GM23338 (cell line): ENCODE results near the gene SPATA25. TPM values are rescaled to one million over a fixed set of nuclear protein-coding genes. Genes with fewer than 3 reads are reported as not detected.

ENCODE experiments used
- ATAC-seq: fragments of 200-7000 bp; cut with Tn5 transposase; 3 replicates; pipeline ENCODE4 v1.9.1; 2020
- DNase-seq: peaks from one replicate; pipeline ENCODE4 v3.0.0-alpha.2; 2015; ENCODE audit warnings: low spot score
- H2AFZ ChIP-seq: fragments of 200-600 bp; sonication (generic); 2 replicates; pipeline ENCODE4 v1.8.0; 2016; ENCODE audit warnings: antibody characterized with exemption, mild to moderate bottlenecking, moderate library complexity
- H3F3A ChIP-seq: fragments of 200-600 bp; sonication (generic); replicated peaks from 2 replicates; pipeline ENCODE4 v1.8.0; 2017; ENCODE audit warnings: antibody characterized with exemption, mixed run types, low read depth
- H3K27ac ChIP-seq: fragments of 200-600 bp; sonication (generic); 2 replicates; pipeline ENCODE4 v1.6.1; 2016; ENCODE audit warnings: low read depth
- H3K27me3 ChIP-seq: fragments of 200-600 bp; sonication (generic); 2 replicates; pipeline ENCODE4 v1.8.0; 2016; ENCODE audit warnings: mild to moderate bottlenecking, mixed run types, moderate library complexity; ENCODE audit not compliant: insufficient read depth
- H3K36me3 ChIP-seq: fragments of 200-600 bp; sonication (generic); 2 replicates; pipeline ENCODE4 v1.8.0; 2016; ENCODE audit warnings: mild to moderate bottlenecking; ENCODE audit not compliant: insufficient read depth
- H3K4me1 ChIP-seq: fragments of 200-600 bp; sonication (generic); 2 replicates; pipeline ENCODE4 v1.8.0; 2016; ENCODE audit warnings: mild to moderate bottlenecking, moderate library complexity; ENCODE audit not compliant: insufficient read depth
- H3K4me2 ChIP-seq: fragments of 200-600 bp; sonication (generic); 2 replicates; pipeline ENCODE4 v1.7.1; 2017; ENCODE audit warnings: mixed run types
- H3K4me3 ChIP-seq: fragments of 200-600 bp; sonication (generic); 2 replicates; pipeline ENCODE4 v1.6.1; 2016; ENCODE audit warnings: mixed run types
- H3K79me2 ChIP-seq: fragments of 200-600 bp; sonication (generic); replicated peaks from 2 replicates; pipeline ENCODE4 v1.8.0; 2017; ENCODE audit warnings: mild to moderate bottlenecking; ENCODE audit not compliant: insufficient read depth
- H3K9me2 ChIP-seq: fragments of 200-600 bp; sonication (generic); 2 replicates; pipeline ENCODE4 v1.8.0; 2017; ENCODE audit not compliant: insufficient read depth
- H4K20me1 ChIP-seq: fragments of 200-600 bp; sonication (generic); replicated peaks from 2 replicates; pipeline ENCODE4 v1.8.0; 2017; ENCODE audit warnings: mild to moderate bottlenecking; ENCODE audit not compliant: insufficient read depth
- H3K27ac Mint-ChIP-seq: 2 replicates; pipeline ENCODE4 v1.8.0; 2020; ENCODE audit warnings: inconsistent platforms, mild to moderate bottlenecking, moderate library complexity, mixed read lengths
- H3K27me3 Mint-ChIP-seq: 3 replicates; pipeline ENCODE4 v1.8.0; 2022; ENCODE audit warnings: low read depth, mild to moderate bottlenecking, moderate library complexity, mixed read lengths, inconsistent platforms; ENCODE audit not compliant: insufficient read depth, poor library complexity
- H3K36me3 Mint-ChIP-seq: 3 replicates; pipeline ENCODE4 v1.8.0; 2021; ENCODE audit warnings: low read depth, mild to moderate bottlenecking, inconsistent platforms, moderate library complexity, mixed read lengths
- H3K4me1 Mint-ChIP-seq: 3 replicates; pipeline ENCODE4 v1.8.0; 2020; ENCODE audit warnings: mild to moderate bottlenecking, inconsistent platforms, mixed read lengths
- H3K4me3 Mint-ChIP-seq: 3 replicates; pipeline ENCODE4 v1.8.0; 2021; ENCODE audit warnings: moderate library complexity, mild to moderate bottlenecking, inconsistent platforms, mixed read lengths
- H3K9me3 Mint-ChIP-seq: 3 replicates; pipeline ENCODE4 v1.8.0; 2020; ENCODE audit warnings: moderate library complexity, mild to moderate bottlenecking, inconsistent platforms, mixed read lengths
- CREB1 ChIP-seq: fragments of 250-450 bp; sonication (Bioruptor Pico); IDR thresholded peaks from 2 replicates; pipeline ENCODE4 v1.5.0; 2020; ENCODE audit warnings: low read depth, mild to moderate bottlenecking, moderate library complexity
- EZH2 ChIP-seq: fragments of 200-600 bp; sonication (generic); IDR thresholded peaks from one replicate; pipeline ENCODE4 v1.8.0; 2017; ENCODE audit warnings: antibody characterized with exemption, mild to moderate bottlenecking, low read depth; ENCODE audit not compliant: unreplicated experiment
- EZH2phosphoT487 ChIP-seq: fragments of 200-600 bp; sonication (generic); IDR thresholded peaks from one replicate; pipeline ENCODE4 v1.8.1; 2018; ENCODE audit warnings: antibody characterized with exemption; ENCODE audit not compliant: unreplicated experiment
- JUNB ChIP-seq: IDR thresholded peaks from one replicate; pipeline ENCODE4 v1.6.1; 2016; ENCODE audit warnings: antibody characterized with exemption; ENCODE audit not compliant: unreplicated experiment
- POLR2AphosphoS5 ChIP-seq: IDR thresholded peaks from 2 replicates; pipeline ENCODE4 v1.6.1; 2016; ENCODE audit warnings: antibody characterized with exemption, low read depth
- REST ChIP-seq: IDR thresholded peaks from one replicate; pipeline ENCODE4 v1.6.1; 2018; ENCODE audit warnings: antibody characterized with exemption; ENCODE audit not compliant: unreplicated experiment
- STAT1 ChIP-seq: IDR thresholded peaks from one replicate; pipeline ENCODE4 v1.6.1; 2016; ENCODE audit warnings: antibody characterized with exemption; ENCODE audit not compliant: unreplicated experiment
- ZNF114 ChIP-seq: fragments of 250-450 bp; sonication (Bioruptor Pico); IDR thresholded peaks from 2 replicates; pipeline ENCODE4 v1.5.0; 2020; ENCODE audit warnings: mild to moderate bottlenecking, moderate library complexity
- ZNF462 ChIP-seq: fragments of 250-450 bp; sonication (Bioruptor Pico); IDR thresholded peaks from 2 replicates; pipeline ENCODE4 v1.5.0; 2020; ENCODE audit warnings: mild to moderate bottlenecking, moderate library complexity
- polyA plus RNA-seq: library from polyadenylated mRNA; unstranded; fragments of >200 nt; fragmentation: Nextera tagmentation; extraction: Ambion mirVana; gene quantifications from 2 replicates; pipeline ENCODE4 v1.2.1, GENCODE V29; 2016
- total RNA-seq: library from RNA; depleted of rRNA; stranded (reverse); fragments of >200 nt; shearing (Covaris generic); gene quantifications from 2 replicates; pipeline ENCODE4 v1.2.3, GENCODE V29; 2014
- TF ChIP-seq, protein P1 (sequence below), 2 experiments: fragments of 200-600 bp in 1 of 2; sonication (generic) in 1 of 2; conservative IDR thresholded peaks; 2 replicates each; pipeline versions ENCODE4 v1.5.1 to v1.6.1; 2016 to 2017; ENCODE audit warnings: antibody characterized with exemption in 2 of 2, low read depth in 2 of 2, mild to moderate bottlenecking in 2 of 2, moderate library complexity in 1 of 2
- TF ChIP-seq, protein P2 (sequence below): IDR thresholded peaks from 2 replicates; pipeline ENCODE4 v1.6.1; 2016; ENCODE audit warnings: antibody characterized with exemption

The SPATA25 gene
- total and polyA plus RNA-seq, 2 experiments from 2014 or later = 7.5 TPM; not detected in 1

GRCh38 chr20:45902199-45902701 lies 14.8 kb upstream of the SPATA25 start:
- H3K27ac ChIP-seq = no peak overlapping the region
- H3K27me3 ChIP-seq = no peaks in the 10 kb centered on the region
- peaks cover 21% of the 10 kb centered on the region for H3K36me3 ChIP-seq
- H3F3A ChIP-seq = 0 out of 2 replicates have a peak, but pooled peaks cover 5% of the 10 kb centered on the region
- H3K9me3 Mint-ChIP-seq = no peaks in the 10 kb centered on the region; the same call in 2 of the 3 replicates
- H3K79me2 ChIP-seq = no peaks in the 10 kb centered on the region
- peaks cover 80% of the 10 kb centered on the region for H3K36me3 Mint-ChIP-seq
- no peaks in the 10 kb centered on the region for H3K4me1 ChIP-seq
- H3K27me3 Mint-ChIP-seq = peaks cover 31% of the 10 kb centered on the region
- DNase-seq (no peak), ATAC-seq (no peak)
- H3K4me3 ChIP-seq = no peak overlapping the region
- H3K27ac Mint-ChIP-seq = no peak overlapping the region
- H3K9me2 ChIP-seq = no peaks in the 10 kb centered on the region
- H2AFZ ChIP-seq = no peak overlapping the region
- H3K4me2 ChIP-seq = no peak overlapping the region
- peaks cover 3% of the 10 kb centered on the region; the same call in 1 of the 3 replicates for H3K4me1 Mint-ChIP-seq
- peaks cover 20% of the 10 kb centered on the region for H4K20me1 ChIP-seq
- no peak overlapping the region for H3K4me3 Mint-ChIP-seq
- TF ChIP-seq, protein P1, sequence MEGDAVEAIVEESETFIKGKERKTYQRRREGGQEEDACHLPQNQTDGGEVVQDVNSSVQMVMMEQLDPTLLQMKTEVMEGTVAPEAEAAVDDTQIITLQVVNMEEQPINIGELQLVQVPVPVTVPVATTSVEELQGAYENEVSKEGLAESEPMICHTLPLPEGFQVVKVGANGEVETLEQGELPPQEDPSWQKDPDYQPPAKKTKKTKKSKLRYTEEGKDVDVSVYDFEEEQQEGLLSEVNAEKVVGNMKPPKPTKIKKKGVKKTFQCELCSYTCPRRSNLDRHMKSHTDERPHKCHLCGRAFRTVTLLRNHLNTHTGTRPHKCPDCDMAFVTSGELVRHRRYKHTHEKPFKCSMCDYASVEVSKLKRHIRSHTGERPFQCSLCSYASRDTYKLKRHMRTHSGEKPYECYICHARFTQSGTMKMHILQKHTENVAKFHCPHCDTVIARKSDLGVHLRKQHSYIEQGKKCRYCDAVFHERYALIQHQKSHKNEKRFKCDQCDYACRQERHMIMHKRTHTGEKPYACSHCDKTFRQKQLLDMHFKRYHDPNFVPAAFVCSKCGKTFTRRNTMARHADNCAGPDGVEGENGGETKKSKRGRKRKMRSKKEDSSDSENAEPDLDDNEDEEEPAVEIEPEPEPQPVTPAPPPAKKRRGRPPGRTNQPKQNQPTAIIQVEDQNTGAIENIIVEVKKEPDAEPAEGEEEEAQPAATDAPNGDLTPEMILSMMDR (conservative IDR thresholded peaks at IDR 0.05; ENCODE audit: low read depth in 2 of 2) = no peak
- no peak for TF ChIP-seq STAT1
- no peak for TF ChIP-seq EZH2
- no peak for TF ChIP-seq ZNF462
- TF ChIP-seq JUNB = no peak
- TF ChIP-seq POLR2AphosphoS5 = no peak
- no peak for TF ChIP-seq ZNF114 (CRISPR knock-in tag)
- TF ChIP-seq EZH2phosphoT487 = no peak
- TF ChIP-seq, protein P2, sequence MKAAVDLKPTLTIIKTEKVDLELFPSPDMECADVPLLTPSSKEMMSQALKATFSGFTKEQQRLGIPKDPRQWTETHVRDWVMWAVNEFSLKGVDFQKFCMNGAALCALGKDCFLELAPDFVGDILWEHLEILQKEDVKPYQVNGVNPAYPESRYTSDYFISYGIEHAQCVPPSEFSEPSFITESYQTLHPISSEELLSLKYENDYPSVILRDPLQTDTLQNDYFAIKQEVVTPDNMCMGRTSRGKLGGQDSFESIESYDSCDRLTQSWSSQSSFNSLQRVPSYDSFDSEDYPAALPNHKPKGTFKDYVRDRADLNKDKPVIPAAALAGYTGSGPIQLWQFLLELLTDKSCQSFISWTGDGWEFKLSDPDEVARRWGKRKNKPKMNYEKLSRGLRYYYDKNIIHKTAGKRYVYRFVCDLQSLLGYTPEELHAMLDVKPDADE = no peak
- no peak for TF ChIP-seq CREB1 (CRISPR knock-in tag)
- no peak for TF ChIP-seq REST
